WTC11 (cell line): ENCODE results near the gene CAMK2D. TPM values are rescaled to one million over a fixed set of nuclear protein-coding genes. Genes with fewer than 3 reads are reported as not detected.
A peak's percentile ranks its signal among the peaks of the same experiment; 100 is the strongest.

Experiments
- ATAC-seq: fragments of 200-7000 bp; cut with Tn5 transposase; 2 replicates; pipeline ENCODE4 v1.10.0; 2021; ENCODE audit warnings: mild to moderate bottlenecking, moderate library complexity
- CTCF ChIA-PET: fragments of 300-600 bp; sonication (Branson Sonifier 250); formaldehyde crosslinking; loops from one replicate; lab custom pipeline; 2021; ENCODE audit warnings: antibody characterized with exemption; lab: Charles Lee
- POLR2A ChIA-PET: fragments of 350-600 bp; sonication (Branson Sonifier 250); formaldehyde crosslinking; loops from one replicate; lab custom pipeline; 2021; ENCODE audit warnings: antibody characterized with exemption; lab: Charles Lee
- DNase-seq: peaks from one replicate; pipeline ENCODE4 v3.0.0; 2021; ENCODE audit warnings: low spot score
- H3K27ac Mint-ChIP-seq: 2 replicates; pipeline ENCODE4 v1.8.0; 2021; ENCODE audit warnings: mixed read lengths
- H3K27me3 Mint-ChIP-seq: 2 replicates; pipeline ENCODE4 v1.8.0; 2021; ENCODE audit warnings: low read depth, mild to moderate bottlenecking, moderate library complexity, mixed read lengths
- H3K36me3 Mint-ChIP-seq: 2 replicates; pipeline ENCODE4 v1.8.0; 2021; ENCODE audit warnings: mixed read lengths
- H3K4me1 Mint-ChIP-seq: 2 replicates; pipeline ENCODE4 v1.8.0; 2022; ENCODE audit warnings: mixed read lengths
- H3K4me3 Mint-ChIP-seq: 2 replicates; pipeline ENCODE4 v1.8.0; 2021; ENCODE audit warnings: mild to moderate bottlenecking, moderate library complexity, mixed read lengths
- H3K9me3 Mint-ChIP-seq: 2 replicates; pipeline ENCODE4 v1.8.0; 2021; ENCODE audit warnings: mixed read lengths
- ATF2 ChIP-seq: sonication (generic); formaldehyde crosslinking; IDR thresholded peaks from 2 replicates; pipeline ENCODE4 v1.8.1; 2022; ENCODE audit warnings: low read depth, missing genetic modification reagents, borderline replicate concordance
- CBFB ChIP-seq: sonication (generic); formaldehyde crosslinking; IDR thresholded peaks from 2 replicates; pipeline ENCODE4 v1.8.1; 2022; ENCODE audit warnings: mild to moderate bottlenecking, low read depth, missing genetic modification reagents
- E2F1 ChIP-seq: sonication (generic); formaldehyde crosslinking; IDR thresholded peaks from 2 replicates; pipeline ENCODE4 v1.8.0; 2022; ENCODE audit warnings: mild to moderate bottlenecking, missing genetic modification reagents
- ELF4 ChIP-seq: sonication (generic); formaldehyde crosslinking; IDR thresholded peaks from 2 replicates; pipeline ENCODE4 v1.8.1; 2022; ENCODE audit warnings: low read depth, mild to moderate bottlenecking, moderate library complexity, missing genetic modification reagents
- EMX1 ChIP-seq: fragments of 250-450 bp; sonication (Bioruptor Pico); IDR thresholded peaks from 2 replicates; pipeline ENCODE4 v1.8.0; 2021; ENCODE audit warnings: mild to moderate bottlenecking
- ESRRA ChIP-seq: sonication (generic); formaldehyde crosslinking; IDR thresholded peaks from 2 replicates; pipeline ENCODE4 v1.8.1; 2022; ENCODE audit warnings: mild to moderate bottlenecking, missing genetic modification reagents, borderline replicate concordance
- ETV6 ChIP-seq: sonication (generic); formaldehyde crosslinking; IDR thresholded peaks from 2 replicates; pipeline ENCODE4 v1.8.1; 2022; ENCODE audit warnings: mild to moderate bottlenecking, missing genetic modification reagents
- FOXP1 ChIP-seq: sonication (generic); formaldehyde crosslinking; IDR thresholded peaks from 2 replicates; pipeline ENCODE4 v1.8.0; 2022; ENCODE audit warnings: missing genetic modification reagents, mild to moderate bottlenecking, moderate library complexity, borderline replicate concordance
- GRHL2 ChIP-seq: fragments of 250-450 bp; sonication (Bioruptor Pico); IDR thresholded peaks from 2 replicates; pipeline ENCODE4 v1.8.0; 2022; ENCODE audit warnings: mild to moderate bottlenecking, moderate library complexity; ENCODE audit not compliant: insufficient replicate concordance, severe bottlenecking
- IRF2 ChIP-seq: sonication (generic); formaldehyde crosslinking; IDR thresholded peaks from 2 replicates; pipeline ENCODE4 v1.8.0; 2022; ENCODE audit warnings: low read depth, missing genetic modification reagents, borderline replicate concordance
- JUN ChIP-seq: sonication (generic); formaldehyde crosslinking; IDR thresholded peaks from 2 replicates; pipeline ENCODE4 v1.8.0; 2023; ENCODE audit warnings: mild to moderate bottlenecking, missing genetic modification reagents
- MLX ChIP-seq: sonication (generic); formaldehyde crosslinking; IDR thresholded peaks from 2 replicates; pipeline ENCODE4 v1.8.1; 2023; ENCODE audit warnings: mild to moderate bottlenecking, missing genetic modification reagents, moderate library complexity
- NFATC4 ChIP-seq: fragments of 250-450 bp; sonication (Bioruptor Pico); IDR thresholded peaks from 2 replicates; pipeline ENCODE4 v1.9.0; 2021; ENCODE audit warnings: mild to moderate bottlenecking
- NFE2L1 ChIP-seq: sonication (generic); formaldehyde crosslinking; IDR thresholded peaks from 2 replicates; pipeline ENCODE4 v1.8.1; 2023; ENCODE audit warnings: missing genetic modification reagents
- PREB ChIP-seq: sonication (generic); formaldehyde crosslinking; IDR thresholded peaks from 2 replicates; pipeline ENCODE4 v1.8.1; 2022; ENCODE audit warnings: mild to moderate bottlenecking, missing genetic modification reagents, moderate library complexity, borderline replicate concordance
- RORB ChIP-seq: fragments of 250-450 bp; sonication (Bioruptor Pico); IDR thresholded peaks from 2 replicates; pipeline ENCODE4 v1.9.0; 2021; ENCODE audit warnings: mild to moderate bottlenecking
- ZMAT4 ChIP-seq: fragments of 250-450 bp; sonication (Bioruptor Pico); IDR thresholded peaks from 2 replicates; pipeline ENCODE4 v1.9.0; 2021; ENCODE audit warnings: mild to moderate bottlenecking
- ZNF121 ChIP-seq: sonication (generic); formaldehyde crosslinking; IDR thresholded peaks from 2 replicates; pipeline ENCODE4 v1.8.0; 2023; ENCODE audit warnings: missing genetic modification reagents
- ZNF232 ChIP-seq: sonication (generic); formaldehyde crosslinking; IDR thresholded peaks from 2 replicates; pipeline ENCODE4 v1.8.0; 2022; ENCODE audit warnings: mild to moderate bottlenecking, missing genetic modification reagents
- total RNA-seq: library from RNA; stranded (reverse); gene quantifications from 3 replicates; pipeline ENCODE4 v1.2.3, GENCODE V29; 2021
- TF ChIP-seq, protein P1 (sequence below): sonication (generic); formaldehyde crosslinking; IDR thresholded peaks from 2 replicates; pipeline ENCODE4 v1.8.0; 2022; ENCODE audit warnings: mild to moderate bottlenecking, missing genetic modification reagents
- TF ChIP-seq, protein P2 (sequence below): sonication (generic); formaldehyde crosslinking; conservative IDR thresholded peaks from 2 replicates; pipeline ENCODE4 v1.8.1; 2022; ENCODE audit warnings: mild to moderate bottlenecking, missing genetic modification reagents
- TF ChIP-seq, protein P3 (sequence below): sonication (generic); formaldehyde crosslinking; IDR thresholded peaks from 2 replicates; pipeline ENCODE4 v1.8.0; 2023; ENCODE audit warnings: mild to moderate bottlenecking, missing genetic modification reagents
- TF ChIP-seq, protein P4 (sequence below): sonication (generic); formaldehyde crosslinking; conservative IDR thresholded peaks from 2 replicates; pipeline ENCODE4 v1.8.1; 2023; ENCODE audit warnings: mild to moderate bottlenecking, low read depth, missing genetic modification reagents, moderate library complexity

CAMK2D gene
- total RNA-seq, 1 experiment from 2014 or later = 16.5 TPM

GRCh38 chr4:113410686-113411085, 350.9 kb downstream of the CAMK2D start:
- CTCF ChIA-PET = no interaction called here

GRCh38 chr4:113409181-113409580, 352.4 kb downstream of the CAMK2D start:
- H3K36me3 Mint-ChIP-seq = no peaks in the 10 kb centered on the region
- H3K4me1 Mint-ChIP-seq = peaks cover 24% of the 10 kb centered on the region
- POLR2A ChIA-PET = no interaction called here
- CTCF ChIA-PET = no interaction called here
- no peaks in the 10 kb centered on the region for H3K9me3 Mint-ChIP-seq
- ATAC-seq = no peak
- no peaks in the 10 kb centered on the region for H3K27me3 Mint-ChIP-seq
- no peak overlapping the region for H3K27ac Mint-ChIP-seq
- DNase-seq = no peak
- no peak overlapping the region for H3K4me3 Mint-ChIP-seq
- TF ChIP-seq EMX1 (CRISPR knock-in tag) = no peak
- TF ChIP-seq ESRRA = no peak
- TF ChIP-seq FOXP1 = no peak
- TF ChIP-seq ZNF121 = no peak

More at GRCh38 chr4:113410686-113411085, 350.9 kb downstream of the CAMK2D start:
- DNase-seq = no peak
- Mint-ChIP-seq H3K4me1 (peaks cover 24% of the 10 kb centered on the region), H3K4me3 (no peak overlapping the region), H3K9me3 (peaks cover 6% of the 10 kb centered on the region; the same call in 1 of the 2 replicates), H3K27ac (no peak overlapping the region), H3K27me3 (no peaks in the 10 kb centered on the region), H3K36me3 (no peaks in the 10 kb centered on the region)
- TF ChIP-seq, protein P1, sequence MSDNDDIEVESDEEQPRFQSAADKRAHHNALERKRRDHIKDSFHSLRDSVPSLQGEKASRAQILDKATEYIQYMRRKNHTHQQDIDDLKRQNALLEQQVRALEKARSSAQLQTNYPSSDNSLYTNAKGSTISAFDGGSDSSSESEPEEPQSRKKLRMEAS = no peak
- no peak for TF ChIP-seq ATF2
- TF ChIP-seq, protein P2, sequence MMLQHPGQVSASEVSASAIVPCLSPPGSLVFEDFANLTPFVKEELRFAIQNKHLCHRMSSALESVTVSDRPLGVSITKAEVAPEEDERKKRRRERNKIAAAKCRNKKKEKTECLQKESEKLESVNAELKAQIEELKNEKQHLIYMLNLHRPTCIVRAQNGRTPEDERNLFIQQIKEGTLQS (CRISPR knock-in tag) = no peak
- TF ChIP-seq PREB = no peak
- no peak for TF ChIP-seq E2F1 (CRISPR knock-in tag)
- POLR2A ChIA-PET = no interaction called here
- no peak for ATAC-seq

- Mint-ChIP-seq H3K36me3 (no peaks in the 10 kb centered on the region), H3K27me3 (no peaks in the 10 kb centered on the region), H3K27ac (no peak overlapping the region), H3K9me3 (no peaks in the 10 kb centered on the region; the same call in 1 of the 2 replicates), H3K4me1 (peaks cover 15% of the 10 kb centered on the region), H3K4me3 (no peak overlapping the region)
- DNase-seq (peak; percentile 40), ATAC-seq (peak; percentile 99)
- POLR2A ChIA-PET = no interaction called here
- CTCF ChIA-PET = interaction anchor here (1.1 to 1.6 kb wide), 2 partner anchors 12 to 140 kb away, joined by 6 read pairs; no protein-coding TSS in a partner anchor
- TF ChIP-seq, protein P3, sequence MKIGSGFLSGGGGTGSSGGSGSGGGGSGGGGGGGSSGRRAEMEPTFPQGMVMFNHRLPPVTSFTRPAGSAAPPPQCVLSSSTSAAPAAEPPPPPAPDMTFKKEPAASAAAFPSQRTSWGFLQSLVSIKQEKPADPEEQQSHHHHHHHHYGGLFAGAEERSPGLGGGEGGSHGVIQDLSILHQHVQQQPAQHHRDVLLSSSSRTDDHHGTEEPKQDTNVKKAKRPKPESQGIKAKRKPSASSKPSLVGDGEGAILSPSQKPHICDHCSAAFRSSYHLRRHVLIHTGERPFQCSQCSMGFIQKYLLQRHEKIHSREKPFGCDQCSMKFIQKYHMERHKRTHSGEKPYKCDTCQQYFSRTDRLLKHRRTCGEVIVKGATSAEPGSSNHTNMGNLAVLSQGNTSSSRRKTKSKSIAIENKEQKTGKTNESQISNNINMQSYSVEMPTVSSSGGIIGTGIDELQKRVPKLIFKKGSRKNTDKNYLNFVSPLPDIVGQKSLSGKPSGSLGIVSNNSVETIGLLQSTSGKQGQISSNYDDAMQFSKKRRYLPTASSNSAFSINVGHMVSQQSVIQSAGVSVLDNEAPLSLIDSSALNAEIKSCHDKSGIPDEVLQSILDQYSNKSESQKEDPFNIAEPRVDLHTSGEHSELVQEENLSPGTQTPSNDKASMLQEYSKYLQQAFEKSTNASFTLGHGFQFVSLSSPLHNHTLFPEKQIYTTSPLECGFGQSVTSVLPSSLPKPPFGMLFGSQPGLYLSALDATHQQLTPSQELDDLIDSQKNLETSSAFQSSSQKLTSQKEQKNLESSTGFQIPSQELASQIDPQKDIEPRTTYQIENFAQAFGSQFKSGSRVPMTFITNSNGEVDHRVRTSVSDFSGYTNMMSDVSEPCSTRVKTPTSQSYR (CRISPR knock-in tag) = no peak
- no peak for TF ChIP-seq CBFB
- TF ChIP-seq JUN (CRISPR knock-in tag) = no peak
- no peak for TF ChIP-seq RORB (CRISPR knock-in tag)
- TF ChIP-seq NFE2L1 = no peak
- no peak for TF ChIP-seq ETV6
- no peak for TF ChIP-seq ZMAT4 (CRISPR knock-in tag)
- TF ChIP-seq, protein P4, sequence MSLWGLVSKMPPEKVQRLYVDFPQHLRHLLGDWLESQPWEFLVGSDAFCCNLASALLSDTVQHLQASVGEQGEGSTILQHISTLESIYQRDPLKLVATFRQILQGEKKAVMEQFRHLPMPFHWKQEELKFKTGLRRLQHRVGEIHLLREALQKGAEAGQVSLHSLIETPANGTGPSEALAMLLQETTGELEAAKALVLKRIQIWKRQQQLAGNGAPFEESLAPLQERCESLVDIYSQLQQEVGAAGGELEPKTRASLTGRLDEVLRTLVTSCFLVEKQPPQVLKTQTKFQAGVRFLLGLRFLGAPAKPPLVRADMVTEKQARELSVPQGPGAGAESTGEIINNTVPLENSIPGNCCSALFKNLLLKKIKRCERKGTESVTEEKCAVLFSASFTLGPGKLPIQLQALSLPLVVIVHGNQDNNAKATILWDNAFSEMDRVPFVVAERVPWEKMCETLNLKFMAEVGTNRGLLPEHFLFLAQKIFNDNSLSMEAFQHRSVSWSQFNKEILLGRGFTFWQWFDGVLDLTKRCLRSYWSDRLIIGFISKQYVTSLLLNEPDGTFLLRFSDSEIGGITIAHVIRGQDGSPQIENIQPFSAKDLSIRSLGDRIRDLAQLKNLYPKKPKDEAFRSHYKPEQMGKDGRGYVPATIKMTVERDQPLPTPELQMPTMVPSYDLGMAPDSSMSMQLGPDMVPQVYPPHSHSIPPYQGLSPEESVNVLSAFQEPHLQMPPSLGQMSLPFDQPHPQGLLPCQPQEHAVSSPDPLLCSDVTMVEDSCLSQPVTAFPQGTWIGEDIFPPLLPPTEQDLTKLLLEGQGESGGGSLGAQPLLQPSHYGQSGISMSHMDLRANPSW (CRISPR knock-in tag) = no peak
- TF ChIP-seq IRF2 (CRISPR knock-in tag) = no peak
- TF ChIP-seq MLX (CRISPR knock-in tag) = no peak
- TF ChIP-seq NFATC4 (CRISPR knock-in tag) = no peak
- no peak for TF ChIP-seq GRHL2 (CRISPR knock-in tag)
- no peak for TF ChIP-seq ELF4 (CRISPR knock-in tag)
- TF ChIP-seq ESRRA = no peak
- no peak for TF ChIP-seq ZNF232 (CRISPR knock-in tag)
Observed at GRCh38 chr4:113407409-113407808, 354.1 kb downstream of the CAMK2D start.
